ENCODE data around the gene MARVELD2.

The MARVELD2 gene

DNA sequence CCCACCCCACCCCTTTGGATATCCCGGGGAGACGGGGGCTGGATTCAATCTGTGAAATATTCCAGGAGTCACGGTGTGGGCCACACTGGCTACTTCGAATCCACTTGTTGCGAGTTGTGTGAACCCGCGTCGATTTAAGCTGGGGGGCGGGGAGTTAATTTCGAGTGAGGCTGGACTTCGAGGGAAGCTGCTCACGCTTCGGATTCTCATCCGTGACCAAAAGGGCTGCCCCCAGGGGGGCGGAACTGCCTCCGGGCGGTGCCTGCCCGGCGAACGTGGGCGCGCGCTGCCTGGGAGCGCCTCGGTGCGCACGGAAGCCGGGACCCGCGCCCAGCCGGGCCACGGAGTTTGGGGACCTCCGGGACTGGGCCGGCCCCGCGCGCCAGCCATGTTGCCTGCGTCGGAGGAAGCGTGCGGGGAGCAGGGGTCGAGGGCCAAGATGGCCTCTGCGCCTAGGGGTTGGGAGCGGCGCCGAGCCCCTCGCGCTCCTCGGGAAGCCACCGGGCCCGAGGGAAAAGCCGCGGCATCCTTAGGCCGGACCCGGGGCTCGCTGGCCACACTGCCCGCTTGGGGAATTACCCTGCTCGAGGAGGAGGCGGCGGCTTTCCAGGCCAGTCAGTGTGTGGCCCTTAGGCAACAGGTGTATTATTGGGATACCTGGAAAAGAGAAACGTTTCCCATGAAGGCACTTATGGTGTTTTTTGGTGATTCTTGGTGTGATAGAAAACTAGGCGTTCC is 78.6 kb downstream of the MARVELD2 start:
- peak; percentile 30 for DNase-seq

Measured in femur (tissue), 1 donor.